ENCODE measurements around the gene OGFR.

DNA sequence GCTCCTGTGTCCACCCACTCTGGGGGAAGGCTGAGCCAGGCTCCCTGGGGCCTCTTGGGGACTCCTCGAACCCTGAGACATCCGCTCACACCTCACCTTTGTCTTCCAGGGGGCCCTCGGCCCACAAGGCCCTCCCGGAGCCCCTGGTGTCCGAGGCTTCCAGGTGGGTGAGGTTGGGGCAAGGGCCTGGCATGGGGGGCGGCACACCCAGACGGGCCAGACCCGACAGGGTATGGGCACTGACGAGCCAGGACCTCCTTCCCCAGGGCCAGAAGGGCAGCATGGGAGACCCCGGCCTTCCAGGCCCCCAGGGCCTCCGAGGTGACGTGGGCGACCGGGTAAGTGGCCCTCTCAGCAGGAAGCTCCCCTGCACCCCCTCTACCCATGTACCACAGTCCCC lies 25.6 kb downstream of the OGFR start:
- TF ChIP-seq, protein P1, sequence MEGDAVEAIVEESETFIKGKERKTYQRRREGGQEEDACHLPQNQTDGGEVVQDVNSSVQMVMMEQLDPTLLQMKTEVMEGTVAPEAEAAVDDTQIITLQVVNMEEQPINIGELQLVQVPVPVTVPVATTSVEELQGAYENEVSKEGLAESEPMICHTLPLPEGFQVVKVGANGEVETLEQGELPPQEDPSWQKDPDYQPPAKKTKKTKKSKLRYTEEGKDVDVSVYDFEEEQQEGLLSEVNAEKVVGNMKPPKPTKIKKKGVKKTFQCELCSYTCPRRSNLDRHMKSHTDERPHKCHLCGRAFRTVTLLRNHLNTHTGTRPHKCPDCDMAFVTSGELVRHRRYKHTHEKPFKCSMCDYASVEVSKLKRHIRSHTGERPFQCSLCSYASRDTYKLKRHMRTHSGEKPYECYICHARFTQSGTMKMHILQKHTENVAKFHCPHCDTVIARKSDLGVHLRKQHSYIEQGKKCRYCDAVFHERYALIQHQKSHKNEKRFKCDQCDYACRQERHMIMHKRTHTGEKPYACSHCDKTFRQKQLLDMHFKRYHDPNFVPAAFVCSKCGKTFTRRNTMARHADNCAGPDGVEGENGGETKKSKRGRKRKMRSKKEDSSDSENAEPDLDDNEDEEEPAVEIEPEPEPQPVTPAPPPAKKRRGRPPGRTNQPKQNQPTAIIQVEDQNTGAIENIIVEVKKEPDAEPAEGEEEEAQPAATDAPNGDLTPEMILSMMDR (IDR thresholded peaks at IDR 0.05): no peak
- no peak for TF ChIP-seq POLR2A (IDR thresholded peaks at IDR 0.05)

Data from adrenal gland (tissue), 5 donors.